ENCODE results near the gene GAL3ST2.
"Not testable (repeated sequence)": the region's sequence is repeated elsewhere in the genome, so short reads cannot be mapped to it uniquely, and the experiment has no call there.

The GAL3ST2 gene

DNA sequence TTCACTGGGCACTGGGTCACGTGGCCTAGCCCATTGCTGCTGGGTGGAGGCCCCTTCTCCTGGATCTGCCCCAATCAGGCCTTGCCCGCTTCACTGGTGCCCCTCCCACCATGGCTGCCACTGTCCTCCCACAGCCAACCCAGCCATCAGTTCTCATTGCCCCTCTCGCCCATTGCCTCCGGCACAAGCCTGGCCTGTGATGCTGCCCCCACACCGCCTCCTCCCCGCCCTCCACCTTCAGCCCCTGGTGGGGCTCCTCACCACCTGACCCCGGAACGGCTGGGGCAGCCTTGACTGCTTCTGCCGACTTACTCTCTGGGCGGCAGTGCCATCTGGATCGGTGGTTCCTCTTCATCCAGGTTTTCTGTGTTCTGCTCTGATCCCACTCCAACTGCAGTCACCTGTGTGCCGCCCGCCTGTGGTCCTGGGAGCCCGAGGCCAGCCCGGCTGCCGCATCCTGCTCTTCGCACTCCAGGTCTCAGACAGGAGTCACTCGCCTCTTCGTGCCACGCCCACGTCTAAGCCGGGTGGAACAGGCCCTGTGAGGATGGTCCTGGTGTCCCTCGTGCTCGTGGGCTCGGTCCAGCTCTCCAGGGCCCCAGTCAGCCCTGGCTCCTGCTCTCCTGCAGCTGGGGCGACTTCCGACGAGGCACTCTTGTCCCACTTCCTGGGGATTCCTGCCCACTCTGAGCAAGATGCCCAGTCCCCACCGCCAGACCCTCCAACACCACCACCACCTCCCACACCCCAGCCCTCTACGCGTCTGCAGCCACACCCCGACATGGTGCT, 28.0 kb upstream of the GAL3ST2 start:
- no peak for DNase-seq

GRCh38 chr2:241750076-241750840, 26.4 kb upstream of the GAL3ST2 start:
- no peak for DNase-seq

DNA sequence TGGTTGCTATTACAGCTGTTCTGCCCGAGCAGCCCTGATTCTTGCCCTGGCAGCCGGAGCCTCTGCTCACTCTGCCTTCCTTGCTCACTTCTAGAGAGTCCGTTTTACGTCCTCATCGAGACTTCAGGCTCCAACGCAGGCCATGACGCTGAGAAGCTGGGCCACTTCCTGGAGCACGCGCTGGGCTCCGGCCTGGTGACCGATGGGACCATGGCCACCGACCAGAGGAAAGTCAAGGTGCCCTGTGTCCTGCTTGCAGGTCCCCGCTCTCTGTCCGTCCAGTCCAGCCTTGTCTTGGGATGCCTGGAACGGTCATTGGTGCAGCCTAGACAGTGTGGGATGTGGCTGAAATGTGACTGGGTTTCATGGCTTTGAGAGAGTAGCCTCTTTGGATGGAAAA, 25.5 kb upstream of the GAL3ST2 start:
- DNase-seq: no peak

DNA sequence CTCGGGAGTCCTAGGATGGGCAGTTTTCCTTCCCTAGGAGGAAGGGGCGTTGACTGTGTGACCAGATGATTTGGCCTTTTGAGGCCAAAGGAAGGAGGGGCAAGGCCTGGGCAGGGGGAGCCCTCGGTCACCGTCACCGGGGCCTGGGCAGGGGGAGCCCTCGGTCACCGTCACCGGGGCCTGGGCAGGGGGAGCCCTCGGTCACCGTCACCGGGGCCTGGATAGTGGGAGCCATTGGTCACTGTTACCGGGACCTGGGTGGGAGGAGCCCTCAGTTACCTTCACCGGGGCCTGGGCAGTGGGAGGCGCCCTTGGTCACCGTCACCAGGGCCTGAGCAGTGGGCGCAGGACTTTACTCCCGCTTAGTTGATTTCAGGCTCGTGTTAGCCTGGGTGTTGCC, 24.8 kb upstream of the GAL3ST2 start:
- DNase-seq: no peak

DNA sequence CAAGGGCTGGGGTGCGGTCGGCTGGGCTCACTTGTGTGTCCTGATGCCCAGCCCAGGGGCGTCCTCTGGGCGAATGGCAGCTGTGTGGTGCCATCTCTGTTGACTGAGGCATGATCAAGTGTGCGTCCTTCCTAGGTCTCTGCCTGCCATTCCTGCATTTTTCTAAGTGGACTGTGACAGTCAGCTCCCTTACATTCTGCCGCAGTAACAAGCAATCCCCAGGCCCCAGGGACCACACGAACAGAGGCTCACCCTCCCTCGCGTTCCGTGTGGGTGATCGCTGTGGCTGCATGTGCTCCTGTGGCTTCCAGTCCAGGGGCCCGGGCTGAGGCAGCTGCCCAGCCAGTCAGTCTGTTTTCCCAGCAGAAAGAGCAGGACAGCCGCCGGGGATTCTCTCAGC, 24.4 kb upstream of the GAL3ST2 start:
- no peak for DNase-seq

DNA sequence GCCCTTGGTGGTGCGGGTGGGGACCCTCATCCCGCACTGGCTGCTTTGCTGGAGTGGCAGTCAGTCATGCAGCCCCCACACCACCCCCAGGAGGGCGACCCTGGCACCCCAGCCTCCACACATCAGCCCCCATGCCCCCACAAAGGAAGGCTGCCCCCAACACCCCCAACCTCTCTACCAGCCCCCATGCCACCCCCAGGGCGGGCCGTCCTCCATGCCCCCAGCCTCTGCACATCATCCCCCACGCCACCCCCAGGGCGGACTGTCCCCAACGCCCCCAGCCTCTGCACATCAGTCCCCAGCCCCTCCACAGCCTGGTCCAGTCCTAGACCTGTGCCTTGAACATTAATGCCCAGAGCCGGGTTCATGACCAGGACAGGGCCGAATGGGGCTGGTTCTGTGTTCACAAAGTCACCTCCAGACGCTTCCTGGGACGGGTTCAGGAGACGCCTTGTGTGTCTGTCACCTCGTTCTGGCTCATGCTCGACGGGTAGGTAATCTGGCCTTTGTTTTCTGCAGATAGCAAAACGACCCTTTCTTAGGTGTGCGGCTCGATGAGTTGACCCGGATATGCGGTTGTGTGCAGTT, 23.8 kb upstream of the GAL3ST2 start:
- DNase-seq: no peak

GRCh38 chr2:241753493-241753892, 23.1 kb upstream of the GAL3ST2 start:
- DNase-seq: no peak

DNA sequence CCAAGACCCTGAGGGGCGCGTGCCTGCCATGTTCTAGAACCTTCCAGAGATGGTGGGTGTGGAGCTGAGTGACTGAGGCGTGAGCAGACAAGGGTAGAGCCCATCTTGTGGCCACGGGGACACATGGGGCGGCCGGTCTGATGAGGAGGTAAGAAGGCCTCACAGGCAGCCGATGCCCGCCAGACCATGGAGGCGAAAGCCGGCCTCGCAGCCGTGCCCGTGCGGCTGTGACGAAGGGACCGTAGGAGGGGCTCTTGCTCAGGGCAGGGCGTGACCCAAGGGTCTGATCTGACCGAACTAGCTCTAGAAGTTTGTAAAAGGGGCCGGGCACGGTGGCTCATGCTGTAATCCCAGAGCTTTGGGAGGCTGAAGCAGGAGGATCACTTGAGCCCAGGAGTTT, 22.6 kb upstream of the GAL3ST2 start:
- no peak for DNase-seq

DNA sequence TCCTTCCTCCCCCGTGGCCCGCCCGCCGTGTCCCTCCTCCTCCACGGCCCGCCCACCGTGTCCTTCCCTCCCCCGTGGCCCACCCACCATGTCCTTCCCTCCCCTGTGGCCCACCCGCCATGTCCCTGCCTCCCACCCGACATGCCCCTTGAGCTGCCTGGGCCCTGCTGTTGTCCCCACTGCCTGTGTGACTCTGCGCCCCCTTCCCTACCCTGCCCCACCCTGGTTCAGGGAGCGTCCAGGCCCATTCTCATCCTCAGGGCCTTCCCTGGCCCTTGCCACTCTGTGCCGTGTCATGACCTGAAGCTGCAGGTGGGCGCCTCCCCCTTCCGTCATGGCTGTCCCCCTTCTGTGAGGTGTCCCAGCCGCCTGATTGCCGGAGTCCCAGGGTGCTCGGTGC, 21.5 kb upstream of the GAL3ST2 start:
- DNase-seq: no peak

DNA sequence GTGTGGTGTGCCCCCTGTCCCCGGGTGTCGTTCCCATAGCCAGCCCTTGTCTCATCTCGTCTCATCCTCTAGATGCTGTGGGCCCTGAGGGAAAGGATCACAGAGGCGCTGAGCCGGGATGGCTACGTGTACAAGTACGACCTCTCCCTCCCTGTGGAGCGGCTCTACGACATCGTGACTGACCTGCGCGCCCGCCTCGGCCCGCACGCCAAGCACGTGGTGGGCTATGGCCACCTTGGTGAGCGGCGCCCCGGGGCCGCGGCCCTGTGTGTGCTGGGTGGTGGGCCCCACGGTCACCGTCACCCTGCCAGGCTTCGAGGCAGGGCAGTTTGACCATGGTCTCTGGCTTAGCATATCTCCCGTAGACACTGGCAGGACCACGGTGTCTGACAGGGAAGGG, 20.8 kb upstream of the GAL3ST2 start:
- no peak for DNase-seq

DNA sequence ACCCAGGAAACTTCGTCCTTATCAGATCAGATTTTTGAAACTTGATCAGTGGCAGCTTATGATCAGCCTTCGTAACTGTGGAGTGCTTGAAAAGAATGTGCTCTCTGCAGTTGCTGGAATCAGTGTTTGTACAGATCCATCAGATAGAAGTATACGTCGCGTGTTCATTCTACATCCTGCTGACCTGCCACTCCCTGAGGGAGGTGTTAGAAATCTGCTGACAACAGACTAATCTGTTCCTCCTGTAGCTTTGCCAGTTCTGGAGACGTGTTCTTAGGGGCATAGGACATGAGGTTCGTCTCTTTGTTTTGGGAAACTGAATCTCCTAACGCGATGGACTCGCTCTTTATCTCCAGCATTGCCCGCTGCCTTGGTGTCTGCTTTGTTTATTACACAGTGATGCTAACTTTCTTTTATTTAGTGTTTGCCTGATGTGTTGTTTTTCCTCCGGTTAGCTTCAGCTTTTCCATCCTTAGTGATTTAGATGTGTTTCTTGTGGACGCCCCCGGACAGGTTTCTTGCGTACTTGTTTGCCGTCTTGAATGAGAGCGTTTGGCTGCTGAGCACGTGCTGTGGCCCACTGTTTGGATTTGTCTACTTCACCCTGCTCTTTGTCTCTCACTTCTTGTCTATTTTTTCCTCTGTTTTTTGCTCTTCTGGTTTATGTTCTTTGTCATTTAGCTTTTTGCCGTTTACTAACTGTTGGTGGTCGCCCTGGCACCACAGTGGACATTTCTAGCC, 17.4 kb upstream of the GAL3ST2 start:
- no peak for DNase-seq

- DNase-seq: not testable (repeated sequence)
Measured at GRCh38 chr2:241759893-241760292, 16.7 kb upstream of the GAL3ST2 start.

DNA sequence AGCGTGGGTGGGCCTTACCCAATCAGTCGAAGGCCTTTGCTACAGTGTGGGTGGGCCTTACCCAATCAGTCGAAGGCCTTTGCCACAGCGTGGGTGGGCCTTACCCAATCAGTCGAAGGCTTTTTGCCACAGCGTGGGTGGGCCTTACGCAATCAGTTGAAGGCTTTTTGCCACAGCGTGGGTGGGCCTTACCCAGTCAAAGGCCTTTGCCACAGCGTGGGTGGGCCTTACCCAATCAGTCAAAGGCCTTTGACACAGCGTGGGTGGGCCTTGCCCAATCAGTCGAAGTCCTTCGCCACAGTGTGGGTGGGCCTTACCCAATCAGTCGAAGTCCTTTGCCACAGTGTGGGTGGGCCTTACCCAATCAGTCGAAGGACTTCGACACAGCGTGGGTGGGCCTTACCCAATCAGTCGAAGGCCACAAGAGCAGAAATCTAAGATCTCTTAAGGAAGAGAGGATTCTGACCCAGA, 16.3 kb upstream of the GAL3ST2 start:
- DNase-seq: no peak

DNA sequence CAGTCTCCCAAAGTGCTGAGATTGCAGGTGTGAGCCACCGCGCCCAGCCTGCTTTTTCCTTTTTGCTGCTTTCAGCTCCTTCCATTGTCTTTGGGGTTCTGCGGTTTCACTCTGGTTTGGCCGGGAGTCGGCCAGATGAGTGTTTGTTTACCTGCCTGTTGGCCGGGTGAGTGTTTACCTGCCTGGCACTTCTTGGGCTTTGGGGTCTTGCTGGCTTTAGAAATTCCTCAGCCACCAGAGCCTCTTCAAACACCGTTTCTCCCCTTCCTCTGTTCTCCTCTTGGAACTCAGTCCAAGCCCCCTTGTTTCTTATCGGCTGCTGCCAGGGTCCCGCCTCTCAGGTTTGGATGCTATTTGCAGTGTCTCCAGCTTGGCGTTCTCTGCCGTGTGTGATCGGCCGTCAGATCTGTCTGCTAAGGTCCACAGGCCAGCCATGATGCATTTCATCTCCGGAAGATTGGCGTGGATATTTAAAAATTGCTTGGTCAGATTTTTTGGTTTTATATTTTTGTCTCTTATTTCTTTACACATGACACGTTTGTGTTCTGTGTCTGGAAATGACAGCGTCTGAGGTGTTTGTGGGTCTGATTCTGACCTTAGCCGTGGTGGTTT, 14.2 kb upstream of the GAL3ST2 start:
- no peak for DNase-seq

GRCh38 chr2:241762933-241763369, 13.7 kb upstream of the GAL3ST2 start:
- peak; percentile 69 for DNase-seq

GRCh38 chr2:241763551-241764274, 12.9 kb upstream of the GAL3ST2 start:
- no peak for DNase-seq

- DNase-seq: no peak
Measured at GRCh38 chr2:241764275-241765241, 12.1 kb upstream of the GAL3ST2 start.

GRCh38 chr2:241767464-241768250, 9.0 kb upstream of the GAL3ST2 start:
- DNase-seq: no peak

GRCh38 chr2:241768251-241768711, 8.3 kb upstream of the GAL3ST2 start:
- no peak for DNase-seq

DNA sequence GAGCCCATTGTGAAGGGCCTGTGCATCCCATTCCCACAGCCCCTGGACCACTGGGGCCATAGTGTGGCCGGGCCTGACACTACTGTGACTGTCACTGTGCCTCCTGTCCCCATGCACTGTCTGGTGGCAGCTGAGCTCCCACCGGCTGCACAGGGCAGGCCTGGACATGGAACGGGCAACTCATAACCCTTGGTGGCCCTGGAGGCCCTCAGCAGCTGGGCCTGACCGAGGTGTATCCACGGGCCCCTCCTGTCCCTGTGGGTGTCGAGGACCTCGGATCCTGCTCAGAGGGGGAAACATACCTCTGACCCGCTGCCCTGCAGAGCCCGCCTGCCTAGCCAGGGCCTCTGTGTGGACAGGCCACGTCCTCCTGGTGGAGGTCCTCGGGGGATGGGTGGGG, 7.8 kb upstream of the GAL3ST2 start:
- DNase-seq: no peak
